GM10266 (cell line): ENCODE results near the gene GAS2L1.

Experiments used
- DNase-seq: peaks from one replicate; pipeline ENCODE4 v3.0.0; 2012; ENCODE audit errors: extremely low spot score
- TF ChIP-seq, protein P1 (sequence below): IDR thresholded peaks from 2 replicates; pipeline ENCODE4 v1.5.1; 2012; ENCODE audit warnings: mild to moderate bottlenecking, low read depth; ENCODE audit not compliant: control insufficient read depth, insufficient read depth; ENCODE audit errors: missing control alignments

GAS2L1 gene

GRCh38 chr22:29328566-29329500, 22.4 kb downstream of the GAS2L1 start:
- TF ChIP-seq, protein P1, sequence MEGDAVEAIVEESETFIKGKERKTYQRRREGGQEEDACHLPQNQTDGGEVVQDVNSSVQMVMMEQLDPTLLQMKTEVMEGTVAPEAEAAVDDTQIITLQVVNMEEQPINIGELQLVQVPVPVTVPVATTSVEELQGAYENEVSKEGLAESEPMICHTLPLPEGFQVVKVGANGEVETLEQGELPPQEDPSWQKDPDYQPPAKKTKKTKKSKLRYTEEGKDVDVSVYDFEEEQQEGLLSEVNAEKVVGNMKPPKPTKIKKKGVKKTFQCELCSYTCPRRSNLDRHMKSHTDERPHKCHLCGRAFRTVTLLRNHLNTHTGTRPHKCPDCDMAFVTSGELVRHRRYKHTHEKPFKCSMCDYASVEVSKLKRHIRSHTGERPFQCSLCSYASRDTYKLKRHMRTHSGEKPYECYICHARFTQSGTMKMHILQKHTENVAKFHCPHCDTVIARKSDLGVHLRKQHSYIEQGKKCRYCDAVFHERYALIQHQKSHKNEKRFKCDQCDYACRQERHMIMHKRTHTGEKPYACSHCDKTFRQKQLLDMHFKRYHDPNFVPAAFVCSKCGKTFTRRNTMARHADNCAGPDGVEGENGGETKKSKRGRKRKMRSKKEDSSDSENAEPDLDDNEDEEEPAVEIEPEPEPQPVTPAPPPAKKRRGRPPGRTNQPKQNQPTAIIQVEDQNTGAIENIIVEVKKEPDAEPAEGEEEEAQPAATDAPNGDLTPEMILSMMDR = no peak
- no peak for DNase-seq

GRCh38 chr22:29329581-29329980, 23.1 kb downstream of the GAS2L1 start:
- TF ChIP-seq, protein P1 = no peak
- no peak for DNase-seq

GRCh38 chr22:29330291-29330690, 23.8 kb downstream of the GAS2L1 start:
- TF ChIP-seq, protein P1 = no peak
- DNase-seq = no peak

DNA sequence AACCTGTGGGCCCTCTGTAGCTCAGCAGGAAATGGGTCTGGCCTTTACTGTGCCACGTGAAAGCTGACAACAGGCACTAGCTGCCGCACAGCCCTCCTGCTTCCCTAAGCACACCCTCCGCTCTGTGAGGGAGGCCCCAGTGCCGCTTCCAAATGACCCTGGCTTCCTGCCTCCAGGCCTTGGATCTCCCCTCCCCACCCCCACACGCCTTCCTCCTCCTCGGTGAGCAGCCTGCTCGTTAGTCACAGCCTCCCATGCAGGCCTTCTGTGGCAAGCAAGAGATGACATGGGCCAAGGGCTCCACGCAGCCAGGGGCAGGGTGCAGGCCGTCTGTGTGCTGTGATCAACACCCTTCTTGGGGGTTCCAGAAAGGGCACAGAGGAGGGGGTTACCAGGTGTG, 24.3 kb downstream of the GAS2L1 start:
- no peak for DNase-seq
- TF ChIP-seq, protein P1 = no peak

- TF ChIP-seq, protein P1 = no peak
- DNase-seq = no peak
Observed at GRCh38 chr22:29331213-29331612, 24.8 kb downstream of the GAS2L1 start.

DNA sequence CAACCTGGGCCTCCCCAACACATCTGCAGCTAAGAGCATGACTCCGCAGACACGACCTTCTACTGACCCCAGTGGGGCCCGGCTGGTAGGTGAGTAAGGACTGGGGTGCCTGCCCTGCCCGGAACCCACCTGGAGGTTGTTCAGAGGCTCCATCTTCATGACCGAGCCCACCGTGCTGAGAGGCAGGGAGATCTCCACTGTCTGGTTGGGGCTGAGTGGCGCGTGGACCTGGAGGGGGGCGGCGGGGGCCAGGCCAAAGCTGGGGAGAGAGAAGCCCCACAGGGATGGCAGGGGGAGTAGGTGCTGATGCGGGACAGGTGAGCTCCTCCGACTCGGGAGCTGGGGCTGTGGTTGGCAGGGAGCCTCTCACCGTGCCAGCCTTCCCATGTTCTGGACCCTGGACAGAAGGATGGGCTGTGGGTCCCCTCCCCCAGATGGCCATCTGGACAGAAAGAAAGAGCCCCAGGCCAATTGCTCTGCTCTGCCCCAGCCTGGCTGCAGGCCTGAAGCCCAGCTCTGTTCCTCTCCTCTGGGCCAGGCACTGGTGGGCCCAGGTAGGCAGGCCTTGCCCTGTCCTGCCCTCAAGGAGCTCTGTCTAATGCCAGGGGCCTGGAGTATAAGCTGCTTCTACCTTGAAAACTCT, 25.3 kb downstream of the GAS2L1 start:
- DNase-seq = no peak

More for the DNA sequence above, 25.3 kb downstream of the GAS2L1 start:
- TF ChIP-seq, protein P1 = no peak
